GM18526 (cell line): ENCODE results near the gene NIP7.

Source experiments
- POLR2A ChIP-seq: IDR thresholded peaks from 3 replicates; pipeline ENCODE4 v1.6.1; 2011; ENCODE audit not compliant: insufficient read length; ENCODE audit errors: extremely low read depth

NIP7 gene

DNA sequence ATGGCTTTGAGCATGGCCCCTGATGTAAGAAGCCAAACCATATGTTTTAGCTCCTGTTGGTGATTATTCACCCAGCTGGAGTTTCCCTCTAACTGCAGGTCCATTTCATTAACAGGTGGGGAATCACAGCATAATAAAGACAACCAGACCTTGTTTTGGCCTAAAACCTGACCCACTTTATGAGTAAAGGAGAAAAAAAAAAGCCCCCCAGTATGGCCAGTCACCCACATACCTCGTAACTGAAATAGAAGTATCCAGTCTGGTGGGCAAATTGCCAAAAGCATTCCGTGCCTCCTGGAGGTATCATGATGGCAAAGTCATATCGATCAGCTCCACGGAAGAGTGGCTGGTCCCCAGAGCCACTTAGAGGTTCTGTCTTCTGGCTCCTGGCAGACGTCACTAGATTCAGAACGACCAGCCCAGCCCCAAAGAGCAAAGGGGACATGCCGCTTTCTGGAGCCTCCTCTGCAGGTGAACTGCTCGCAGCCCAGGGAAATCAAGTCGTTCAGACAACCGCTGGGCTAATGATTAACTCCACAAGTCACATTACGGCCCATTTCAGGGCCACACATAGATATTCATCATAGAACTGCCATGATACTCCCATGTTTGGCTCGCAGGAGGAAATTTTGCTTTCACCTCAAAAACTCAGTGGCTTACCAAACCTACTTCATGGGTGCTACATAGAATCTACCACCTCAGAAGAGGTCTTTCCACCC is 11.9 kb downstream of the NIP7 start, which contains the start of gene TMED6:
TSS of gene TMED6 (minus strand) at position 478 of the 719 bp plus-strand sequence. CDS start at position 445, 33 bp downstream.
- TF ChIP-seq POLR2A: no peak

GRCh38 chr16:69363281-69363717 is 23.7 kb downstream of the NIP7 start:
- no peak for TF ChIP-seq POLR2A

DNA sequence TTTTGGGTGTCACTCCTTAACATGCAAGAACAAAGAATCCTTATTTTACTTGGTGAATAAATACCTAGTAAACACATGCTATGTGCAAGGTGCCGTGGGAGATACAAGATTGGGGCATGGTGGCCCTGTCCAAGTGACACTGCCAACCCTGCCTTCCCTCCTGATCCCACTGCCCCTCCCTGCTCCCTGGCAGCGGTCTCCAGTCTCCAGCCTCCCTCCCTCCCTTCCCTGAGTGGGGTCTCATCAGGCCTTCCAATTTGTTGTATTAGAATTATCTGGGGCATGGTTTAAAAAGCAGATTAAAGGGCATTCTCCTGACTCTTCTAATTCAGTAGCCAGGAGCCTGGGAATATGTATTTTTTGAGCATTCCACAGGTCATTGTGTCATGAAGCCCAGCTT is 24.5 kb downstream of the NIP7 start:
- no peak for TF ChIP-seq POLR2A

DNA sequence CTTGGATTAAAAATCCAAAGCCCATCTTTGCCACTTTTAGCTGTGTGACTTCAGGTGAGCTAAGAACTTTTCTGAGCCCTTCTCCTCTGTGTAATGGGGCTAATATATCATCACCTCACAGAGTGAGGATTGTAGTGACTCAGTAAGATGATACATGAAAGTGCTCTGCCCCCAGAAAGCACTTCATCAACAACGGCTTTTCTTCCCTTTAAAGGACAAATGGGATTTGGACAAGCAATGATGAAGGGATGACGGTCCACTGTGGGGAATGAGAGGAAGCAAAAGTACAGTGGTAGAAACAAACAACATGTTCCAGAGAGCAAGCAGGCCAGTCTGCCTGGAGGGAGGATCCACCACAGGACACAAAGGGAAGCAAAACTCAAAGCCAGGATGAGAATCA is 26.3 kb downstream of the NIP7 start:
- no peak for TF ChIP-seq POLR2A

DNA sequence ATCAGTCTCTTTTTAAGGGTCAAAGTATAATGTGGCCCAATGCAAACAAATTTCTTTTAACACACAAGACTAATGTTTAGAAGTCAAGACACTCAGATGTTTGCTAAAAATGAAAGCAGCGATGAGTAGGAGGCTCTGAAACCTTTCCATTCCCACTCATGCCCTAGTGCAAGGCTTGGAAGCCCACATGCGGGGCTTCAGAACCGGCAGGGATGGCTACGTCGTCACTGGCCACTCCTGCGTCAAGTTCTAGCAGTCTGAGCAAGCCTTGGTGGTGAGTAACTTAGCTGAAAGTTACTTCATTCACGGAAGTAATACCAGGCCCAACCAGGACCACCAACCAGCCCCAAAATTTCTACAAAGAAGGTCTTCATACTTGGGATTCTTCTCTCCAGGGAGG is 26.9 kb downstream of the NIP7 start:
- TF ChIP-seq POLR2A: no peak

DNA sequence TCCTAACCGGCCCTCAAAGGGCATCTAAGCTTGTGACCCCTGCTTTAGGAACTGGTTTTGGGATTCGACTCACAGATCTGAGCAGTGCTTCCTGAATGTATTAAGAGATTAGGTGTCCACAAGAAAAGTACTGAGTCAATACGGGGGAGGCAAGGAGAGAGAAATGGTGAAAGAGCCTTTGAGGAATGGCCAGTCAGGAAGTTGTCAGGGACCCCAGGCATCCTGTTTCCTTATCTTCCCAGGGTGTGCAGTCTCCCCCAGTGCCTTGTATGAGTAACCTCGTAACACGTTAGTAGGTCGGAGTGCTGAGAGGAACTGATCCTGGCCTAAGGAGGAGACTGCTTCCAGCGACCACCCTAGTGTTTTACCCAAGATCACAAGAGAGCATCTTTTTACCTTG is 28.4 kb downstream of the NIP7 start:
- TF ChIP-seq POLR2A: no peak

- TF ChIP-seq POLR2A: no peak
Measured at GRCh38 chr16:69368866-69369265, 29.3 kb downstream of the NIP7 start.

- TF ChIP-seq POLR2A: no peak
Measured at GRCh38 chr16:69371564-69371963, 32.0 kb downstream of the NIP7 start.

GRCh38 chr16:69373019-69373418 is 33.4 kb downstream of the NIP7 start:
- TF ChIP-seq POLR2A: no peak

DNA sequence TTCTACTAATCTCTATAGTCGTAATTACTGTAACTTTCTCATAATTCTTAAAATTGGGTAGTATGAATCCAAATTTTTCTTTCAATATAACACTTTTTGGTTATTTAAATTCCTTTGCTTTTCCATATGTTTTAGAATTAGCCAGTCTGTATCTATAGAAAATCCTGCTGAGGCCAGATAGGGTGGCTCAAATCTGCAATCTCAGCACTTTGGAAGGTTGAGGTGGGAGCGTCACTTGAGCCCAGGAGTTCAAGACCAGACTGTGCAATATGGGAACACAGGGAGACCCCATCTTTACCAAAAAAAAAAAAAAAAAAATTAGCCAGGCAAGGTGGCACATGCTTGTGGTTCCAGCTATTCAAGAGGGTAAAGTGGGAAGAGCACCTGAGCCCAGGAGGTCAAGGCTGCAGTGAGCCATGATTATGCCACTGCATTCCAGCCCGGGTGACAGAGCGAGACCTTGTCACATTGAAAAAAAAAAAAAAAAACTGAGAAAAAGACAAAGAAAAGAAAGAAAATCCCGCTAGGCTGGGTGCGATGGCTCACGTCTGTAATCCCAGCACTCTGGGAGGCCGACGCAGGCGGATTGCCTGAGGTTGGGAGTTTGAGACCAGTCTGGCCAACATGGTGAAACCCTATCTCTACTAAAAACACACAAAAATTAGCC is 37.0 kb downstream of the NIP7 start:
- TF ChIP-seq POLR2A: no peak

DNA sequence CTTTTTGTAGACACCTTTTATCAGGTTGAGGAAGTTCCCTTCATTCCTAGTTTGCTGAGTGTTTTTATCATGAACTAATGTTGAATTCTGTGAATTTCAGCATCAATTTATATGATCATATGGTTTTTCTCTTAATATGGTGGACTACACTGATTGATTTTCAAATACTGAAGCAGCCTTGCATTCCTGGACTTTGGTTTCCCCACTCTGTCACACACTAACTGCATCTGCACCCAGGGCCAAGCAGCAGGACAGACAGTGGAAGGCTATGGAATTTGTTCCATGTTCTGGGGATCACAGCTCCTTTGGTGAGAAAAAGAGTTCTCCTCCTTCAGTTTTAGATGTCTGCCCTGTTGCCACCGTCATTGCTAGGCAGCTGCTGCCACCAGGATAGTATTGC is 38.5 kb downstream of the NIP7 start:
- TF ChIP-seq POLR2A: no peak

GRCh38 chr16:69378760-69379159 is 39.2 kb downstream of the NIP7 start:
- TF ChIP-seq POLR2A: no peak

- TF ChIP-seq POLR2A: no peak
Measured at GRCh38 chr16:69381231-69381630, 41.7 kb downstream of the NIP7 start.

DNA sequence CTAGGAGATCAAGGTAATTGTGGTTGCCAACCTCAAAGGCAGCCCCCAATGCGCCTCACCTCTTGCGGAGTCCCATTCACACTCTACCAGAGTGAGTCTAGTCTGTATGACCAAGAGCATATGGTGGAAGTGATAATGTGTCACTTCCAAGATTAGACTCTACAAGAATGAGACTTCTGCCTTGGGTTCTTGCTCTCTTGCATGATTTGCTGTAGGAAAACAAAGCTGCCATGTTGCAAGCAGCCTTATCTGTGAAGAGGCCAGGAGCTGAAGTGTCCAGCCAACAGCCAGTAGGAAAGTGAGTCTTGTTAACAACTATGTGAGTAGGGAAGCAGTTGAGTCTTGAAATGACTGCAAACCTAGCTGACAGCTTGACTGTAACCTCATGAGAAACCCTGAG is 42.8 kb downstream of the NIP7 start:
- no peak for TF ChIP-seq POLR2A

DNA sequence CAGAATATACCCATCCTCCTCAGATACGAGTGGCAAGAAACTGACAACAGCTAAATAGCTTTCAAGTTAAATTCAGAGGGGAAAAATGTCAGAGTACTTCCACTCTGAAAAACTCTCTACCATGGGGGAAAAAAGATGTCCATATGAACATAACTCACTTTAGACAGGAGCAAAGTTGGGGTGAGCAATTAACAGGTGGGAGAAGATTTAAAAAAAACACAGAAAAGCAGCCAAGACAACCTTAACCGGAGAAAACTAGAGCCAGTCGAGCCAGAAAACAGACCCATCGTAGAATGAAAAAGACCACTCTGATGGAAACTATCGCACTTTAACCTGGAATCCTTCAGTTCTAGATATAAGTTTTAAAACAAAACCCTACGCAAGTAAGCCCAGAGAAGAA is 45.4 kb downstream of the NIP7 start:
- no peak for TF ChIP-seq POLR2A

DNA sequence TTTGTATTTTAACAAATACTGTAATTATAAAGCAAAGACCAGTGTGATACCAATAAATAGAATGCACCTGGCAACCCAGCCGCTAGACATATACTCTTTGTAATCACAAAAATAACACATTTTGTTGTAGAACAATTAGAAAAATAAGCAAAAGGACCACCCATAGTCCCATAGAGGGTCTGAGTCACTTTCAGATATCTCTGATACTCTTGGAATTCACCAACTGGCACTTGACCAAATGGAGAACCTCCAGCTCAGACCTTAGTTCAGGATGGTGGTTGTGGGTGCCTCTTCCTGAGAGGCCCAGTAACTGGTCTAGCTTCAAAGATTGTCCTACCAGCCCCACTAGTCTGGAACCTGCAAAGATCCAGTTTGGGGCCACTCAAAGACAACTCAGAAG is 47.0 kb downstream of the NIP7 start:
- no peak for TF ChIP-seq POLR2A
